ENCODE measurements around the gene PROX1. TPM values are rescaled to one million over a fixed set of nuclear protein-coding genes. Genes with fewer than 3 reads are reported as not detected.

Gene PROX1
- total RNA-seq, 1 experiment from 2014 or later: 0.40 TPM

DNA sequence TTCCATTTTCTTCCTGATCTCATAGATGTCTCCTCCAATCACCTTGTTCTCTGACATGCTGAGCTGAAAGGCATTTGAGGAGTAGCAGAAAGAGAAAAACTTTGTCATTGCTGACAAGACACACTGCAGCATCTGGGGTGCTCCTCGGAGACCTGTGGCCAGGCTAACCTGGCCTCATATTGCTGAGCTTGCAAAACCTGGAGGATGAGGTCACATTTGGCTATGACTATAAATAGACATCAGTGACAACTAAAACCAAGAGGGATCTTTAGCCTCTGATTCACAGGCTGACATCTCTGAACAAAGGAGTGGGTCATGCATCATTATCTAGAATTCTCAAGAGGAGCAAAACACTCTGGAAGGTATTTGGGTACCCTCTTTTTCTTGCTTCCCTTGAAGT is 83.7 kb downstream of the PROX1 start:
- peaks cover 88% of the 10 kb centered on the region for H3K27me3 Mint-ChIP-seq (ENCODE audit: unreplicated experiment)
- BruUV-seq (replicated peaks): no TSS peak
- CTCF ChIA-PET: no interaction called here
- intact Hi-C loops (cut with micrococcal nuclease; ENCODE audit: unreplicated experiment): no loop called here
- H3K4me1 Mint-ChIP-seq (ENCODE audit: low read depth, unreplicated experiment): no peaks in the 10 kb centered on the region
- TF ChIP-seq, protein P1, sequence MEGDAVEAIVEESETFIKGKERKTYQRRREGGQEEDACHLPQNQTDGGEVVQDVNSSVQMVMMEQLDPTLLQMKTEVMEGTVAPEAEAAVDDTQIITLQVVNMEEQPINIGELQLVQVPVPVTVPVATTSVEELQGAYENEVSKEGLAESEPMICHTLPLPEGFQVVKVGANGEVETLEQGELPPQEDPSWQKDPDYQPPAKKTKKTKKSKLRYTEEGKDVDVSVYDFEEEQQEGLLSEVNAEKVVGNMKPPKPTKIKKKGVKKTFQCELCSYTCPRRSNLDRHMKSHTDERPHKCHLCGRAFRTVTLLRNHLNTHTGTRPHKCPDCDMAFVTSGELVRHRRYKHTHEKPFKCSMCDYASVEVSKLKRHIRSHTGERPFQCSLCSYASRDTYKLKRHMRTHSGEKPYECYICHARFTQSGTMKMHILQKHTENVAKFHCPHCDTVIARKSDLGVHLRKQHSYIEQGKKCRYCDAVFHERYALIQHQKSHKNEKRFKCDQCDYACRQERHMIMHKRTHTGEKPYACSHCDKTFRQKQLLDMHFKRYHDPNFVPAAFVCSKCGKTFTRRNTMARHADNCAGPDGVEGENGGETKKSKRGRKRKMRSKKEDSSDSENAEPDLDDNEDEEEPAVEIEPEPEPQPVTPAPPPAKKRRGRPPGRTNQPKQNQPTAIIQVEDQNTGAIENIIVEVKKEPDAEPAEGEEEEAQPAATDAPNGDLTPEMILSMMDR (IDR thresholded peaks at IDR 0.05; ENCODE audit: unreplicated experiment): no peak
- H3K27ac Mint-ChIP-seq (ENCODE audit: unreplicated experiment): no peak overlapping the region
- no peak overlapping the region for H3K4me3 Mint-ChIP-seq (ENCODE audit: low read depth, unreplicated experiment)
- H3K9me3 Mint-ChIP-seq (ENCODE audit: low read depth, unreplicated experiment): no peaks in the 10 kb centered on the region
- no peak for DNase-seq
- H3K36me3 Mint-ChIP-seq (ENCODE audit: insufficient read depth, unreplicated experiment): no peaks in the 10 kb centered on the region

DNA sequence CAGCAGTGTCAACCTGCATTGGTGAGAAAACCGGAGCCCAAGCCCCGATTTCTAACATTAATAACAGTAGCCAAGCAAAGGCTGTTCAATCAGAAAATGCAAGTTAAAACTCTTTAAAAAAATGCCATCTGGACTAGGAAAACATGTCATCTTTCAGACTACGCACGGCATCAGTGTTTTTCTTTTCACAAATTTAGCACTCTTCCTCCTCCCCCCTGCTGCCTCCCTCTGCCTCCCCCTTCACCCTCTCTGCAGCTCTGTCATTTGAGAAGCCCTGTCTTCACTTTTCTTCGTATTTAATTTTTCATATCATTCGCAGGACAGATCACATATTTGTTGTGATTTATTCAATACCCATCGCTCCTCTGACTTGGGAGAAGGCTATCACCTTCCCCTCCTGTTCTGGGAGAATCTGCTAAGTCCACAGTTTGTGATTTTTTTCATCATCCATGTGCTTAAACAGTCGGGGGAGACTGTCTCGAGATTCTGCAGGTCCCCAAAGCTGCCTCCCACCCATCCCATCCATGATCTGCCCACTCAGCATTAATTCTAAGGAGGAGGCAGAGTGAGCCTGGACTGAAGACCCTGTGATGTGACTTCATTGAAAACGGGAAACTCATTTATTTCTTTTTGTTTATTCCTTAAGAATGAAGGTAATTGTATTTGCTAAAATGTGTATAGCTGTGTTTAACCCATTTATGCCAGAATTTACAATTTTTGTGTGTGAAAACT is 84.8 kb downstream of the PROX1 start:
- no peak for DNase-seq
- Mint-ChIP-seq H3K27me3 (ENCODE audit: unreplicated experiment) (peaks cover 88% of the 10 kb centered on the region), H3K36me3 (ENCODE audit: insufficient read depth, unreplicated experiment) (no peaks in the 10 kb centered on the region), H3K9me3 (ENCODE audit: low read depth, unreplicated experiment) (no peaks in the 10 kb centered on the region), H3K4me3 (ENCODE audit: low read depth, unreplicated experiment) (no peak overlapping the region), H3K4me1 (ENCODE audit: low read depth, unreplicated experiment) (no peaks in the 10 kb centered on the region), H3K27ac (ENCODE audit: unreplicated experiment) (no peak overlapping the region)
- TF ChIP-seq, protein P1 (IDR thresholded peaks at IDR 0.05; ENCODE audit: unreplicated experiment): no peak
- CTCF ChIA-PET: interaction anchor here (0.6 kb wide), 1 partner anchor 257 kb away, joined by 3 read pairs; no protein-coding TSS in a partner anchor
- intact Hi-C loops (cut with micrococcal nuclease; ENCODE audit: unreplicated experiment): no loop called here
- no TSS peak for BruUV-seq (replicated peaks)

DNA sequence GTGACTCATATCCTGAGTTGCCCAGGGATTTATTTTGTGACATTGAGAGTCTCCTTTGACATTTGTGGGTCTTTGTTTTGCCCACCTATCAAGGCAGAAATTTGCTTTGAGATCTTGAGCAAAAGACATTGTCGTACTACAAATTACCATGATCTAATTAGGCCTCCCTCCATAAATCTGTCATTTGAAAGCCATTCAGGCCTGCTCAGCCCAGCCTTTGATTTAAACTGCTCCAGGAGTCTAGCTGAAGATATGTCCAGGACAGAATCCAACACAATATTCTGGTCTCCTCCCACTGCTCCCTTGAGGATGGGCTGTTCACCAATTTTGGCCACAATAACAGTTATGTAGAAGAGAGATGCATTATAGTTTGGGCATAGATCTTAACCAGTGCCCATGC is 86.7 kb downstream of the PROX1 start:
- TF ChIP-seq, protein P1 (IDR thresholded peaks at IDR 0.05; ENCODE audit: unreplicated experiment): no peak
- Mint-ChIP-seq H3K9me3 (ENCODE audit: low read depth, unreplicated experiment) (no peaks in the 10 kb centered on the region), H3K36me3 (ENCODE audit: insufficient read depth, unreplicated experiment) (no peaks in the 10 kb centered on the region), H3K27me3 (ENCODE audit: unreplicated experiment) (peaks cover 97% of the 10 kb centered on the region), H3K4me1 (ENCODE audit: low read depth, unreplicated experiment) (no peaks in the 10 kb centered on the region), H3K27ac (ENCODE audit: unreplicated experiment) (no peak overlapping the region), H3K4me3 (ENCODE audit: low read depth, unreplicated experiment) (no peak overlapping the region)
- CTCF ChIA-PET: no interaction called here
- intact Hi-C loops (cut with micrococcal nuclease; ENCODE audit: unreplicated experiment): no loop called here
- no TSS peak for BruUV-seq (replicated peaks)
- no peak for DNase-seq

DNA sequence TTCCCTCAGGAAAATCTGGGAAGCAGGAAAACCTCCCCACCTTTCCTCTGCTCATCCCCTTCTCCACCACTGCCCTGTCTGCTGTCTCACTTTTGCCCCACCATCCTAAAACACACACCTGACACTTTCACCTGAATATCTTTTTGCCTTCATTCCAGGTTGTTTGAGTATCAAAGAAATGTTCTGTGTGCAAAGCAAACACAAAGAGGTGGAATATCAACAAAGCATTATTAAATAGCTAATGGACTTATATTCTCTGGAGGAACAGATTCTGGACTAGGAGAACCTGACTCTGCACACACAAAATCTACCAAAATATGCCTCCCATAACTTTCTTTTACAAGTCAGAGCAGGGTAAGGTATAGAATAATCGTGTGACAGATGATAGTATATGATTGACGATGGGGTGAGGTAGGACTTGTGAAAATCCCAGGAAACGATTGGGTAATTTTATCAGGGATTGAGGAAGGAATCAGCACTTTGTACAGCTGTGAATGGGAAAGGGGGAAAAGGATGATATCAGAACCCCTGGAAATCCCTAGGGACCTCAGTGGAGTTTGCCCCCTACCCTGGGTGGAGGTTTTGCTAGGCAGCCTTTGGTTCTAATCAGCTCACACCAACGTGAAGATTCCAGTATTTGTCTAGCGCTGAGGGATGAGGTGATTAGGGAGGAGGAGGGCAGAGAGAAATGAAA is 87.7 kb downstream of the PROX1 start:
- no peaks in the 10 kb centered on the region for H3K9me3 Mint-ChIP-seq (ENCODE audit: low read depth, unreplicated experiment)
- H3K4me3 Mint-ChIP-seq (ENCODE audit: low read depth, unreplicated experiment): no peak overlapping the region
- H3K36me3 Mint-ChIP-seq (ENCODE audit: insufficient read depth, unreplicated experiment): no peaks in the 10 kb centered on the region
- CTCF ChIA-PET: no interaction called here
- H3K27me3 Mint-ChIP-seq (ENCODE audit: unreplicated experiment): peaks cover 99% of the 10 kb centered on the region
- TF ChIP-seq, protein P1 (IDR thresholded peaks at IDR 0.05; ENCODE audit: unreplicated experiment): no peak
- no peak overlapping the region for H3K27ac Mint-ChIP-seq (ENCODE audit: unreplicated experiment)
- BruUV-seq (replicated peaks): no TSS peak
- intact Hi-C loops (cut with micrococcal nuclease; ENCODE audit: unreplicated experiment): no loop called here
- DNase-seq: no peak
- no peaks in the 10 kb centered on the region for H3K4me1 Mint-ChIP-seq (ENCODE audit: low read depth, unreplicated experiment)
